ENCODE data around the gene SNX21. TPM values are rescaled to one million over a fixed set of nuclear protein-coding genes. Genes with fewer than 3 reads are reported as not detected.

The SNX21 gene
- total RNA-seq, 1 experiment from 2014 or later, result 9.8 TPM

DNA sequence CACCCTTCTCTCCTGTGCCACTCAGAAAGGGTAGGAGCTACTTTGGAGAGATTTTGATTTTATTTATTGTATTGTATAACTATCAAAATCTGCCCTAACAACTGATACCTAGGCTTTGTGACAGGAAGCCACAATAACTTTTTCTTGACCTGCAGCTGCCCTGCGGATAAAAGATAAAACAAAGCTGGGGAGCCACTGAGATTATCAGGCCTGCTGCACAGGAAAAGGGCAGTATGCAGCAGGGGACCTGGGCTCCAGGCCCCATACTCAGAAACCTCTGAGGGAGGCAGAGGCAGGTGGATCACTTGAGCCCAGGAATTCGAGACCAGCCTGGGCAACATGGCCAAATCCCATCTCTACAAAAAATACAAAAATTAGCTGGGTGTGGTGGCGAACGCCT is 980 bp upstream of the SNX21 start:
- POLR2A ChIA-PET (ENCODE audit: unreplicated experiment), result interaction anchor here (0.5 kb wide), 1 partner anchor 48 kb away, joined by 3 read pairs; the partner anchor contains the start of gene ZSWIM1

DNA sequence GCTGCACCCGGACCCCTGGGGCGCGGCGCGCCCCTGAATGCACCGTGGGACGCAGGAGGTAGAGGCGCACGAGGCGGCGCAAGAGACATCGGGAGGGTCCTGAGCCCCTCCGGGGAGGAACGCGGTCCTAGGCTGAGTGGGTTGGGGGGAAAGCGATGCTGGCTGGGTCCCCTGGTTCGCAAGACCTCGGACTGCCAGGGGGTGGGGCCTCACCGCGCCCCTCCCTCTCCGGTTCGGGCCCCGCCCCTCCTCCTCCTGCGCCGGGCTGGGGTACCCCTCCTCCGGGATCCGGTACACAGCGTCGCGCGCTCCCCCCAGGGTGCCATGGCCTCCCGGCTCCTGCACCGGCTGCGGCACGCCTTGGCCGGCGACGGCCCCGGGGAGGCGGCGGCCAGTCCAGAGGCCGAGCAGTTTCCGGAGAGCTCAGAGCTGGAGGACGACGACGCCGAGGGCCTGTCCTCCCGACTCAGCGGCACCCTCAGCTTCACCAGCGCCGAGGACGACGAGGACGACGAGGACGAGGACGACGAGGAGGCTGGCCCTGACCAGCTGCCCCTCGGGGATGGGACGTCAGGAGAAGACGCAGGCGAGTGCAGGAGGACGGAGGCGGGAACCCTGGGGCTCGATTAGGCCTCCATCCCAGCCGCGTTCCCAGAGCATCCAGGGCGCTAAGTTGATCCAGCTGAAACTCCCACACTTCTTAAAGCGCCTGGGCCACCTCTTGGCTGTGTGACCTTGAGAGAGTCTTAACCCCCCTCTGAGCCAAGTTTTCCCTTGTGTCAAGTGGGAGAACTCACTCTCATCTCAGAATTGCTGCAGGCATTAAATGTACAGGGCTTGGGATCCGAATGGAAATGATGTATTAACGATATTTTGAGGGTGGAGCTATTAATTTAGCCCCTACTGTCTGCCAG is 541 bp downstream of the SNX21 start:
- peaks cover 36% of the 10 kb centered on the region for H3F3A ChIP-seq (ENCODE audit: insufficient read depth, low read depth)
- TF ChIP-seq EZH2 (IDR thresholded peaks at IDR 0.05; ENCODE audit: low read depth), result no peak
- TF ChIP-seq, protein P1, sequence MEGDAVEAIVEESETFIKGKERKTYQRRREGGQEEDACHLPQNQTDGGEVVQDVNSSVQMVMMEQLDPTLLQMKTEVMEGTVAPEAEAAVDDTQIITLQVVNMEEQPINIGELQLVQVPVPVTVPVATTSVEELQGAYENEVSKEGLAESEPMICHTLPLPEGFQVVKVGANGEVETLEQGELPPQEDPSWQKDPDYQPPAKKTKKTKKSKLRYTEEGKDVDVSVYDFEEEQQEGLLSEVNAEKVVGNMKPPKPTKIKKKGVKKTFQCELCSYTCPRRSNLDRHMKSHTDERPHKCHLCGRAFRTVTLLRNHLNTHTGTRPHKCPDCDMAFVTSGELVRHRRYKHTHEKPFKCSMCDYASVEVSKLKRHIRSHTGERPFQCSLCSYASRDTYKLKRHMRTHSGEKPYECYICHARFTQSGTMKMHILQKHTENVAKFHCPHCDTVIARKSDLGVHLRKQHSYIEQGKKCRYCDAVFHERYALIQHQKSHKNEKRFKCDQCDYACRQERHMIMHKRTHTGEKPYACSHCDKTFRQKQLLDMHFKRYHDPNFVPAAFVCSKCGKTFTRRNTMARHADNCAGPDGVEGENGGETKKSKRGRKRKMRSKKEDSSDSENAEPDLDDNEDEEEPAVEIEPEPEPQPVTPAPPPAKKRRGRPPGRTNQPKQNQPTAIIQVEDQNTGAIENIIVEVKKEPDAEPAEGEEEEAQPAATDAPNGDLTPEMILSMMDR (conservative IDR thresholded peaks at IDR 0.05), result no peak
- no peaks in the 10 kb centered on the region for H3K9me2 ChIP-seq (ENCODE audit: insufficient read depth)
- no peaks in the 10 kb centered on the region for H3K27me3 ChIP-seq (ENCODE audit: insufficient read depth, low read depth)
- no peaks in the 10 kb centered on the region for H3K79me2 ChIP-seq (ENCODE audit: low read depth)
- POLR2A ChIA-PET (ENCODE audit: unreplicated experiment), result interaction anchor here (0.6 to 0.7 kb wide), 3 partner anchors 19 to 187 kb away, joined by 3 read pairs; no protein-coding TSS in a partner anchor
- H3K4me1 ChIP-seq (replicated peaks; ENCODE audit: insufficient read depth), result peaks cover 18% of the 10 kb centered on the region
- intact Hi-C loops (cut with micrococcal nuclease; ENCODE audit: unreplicated experiment), result no loop called here
- H3K4me2 ChIP-seq, result peak overlapping the region; percentile 75
- H3K4me3 ChIP-seq, result peak overlapping the region; percentile 62
- no peaks in the 10 kb centered on the region for H3K36me3 ChIP-seq (ENCODE audit: low read depth)
- peak; percentile 30 to 71 for DNase-seq
- H4K20me1 ChIP-seq (ENCODE audit: insufficient read depth), result no peaks in the 10 kb centered on the region
- no TSS peak for BruUV-seq (replicated peaks)
- CTCF ChIA-PET, result no interaction called here
- H3K27ac ChIP-seq, result no peak overlapping the region
- H3K9me3 ChIP-seq (ENCODE audit: insufficient read depth, low read depth), result no peaks in the 10 kb centered on the region
- H2AFZ ChIP-seq, result peak overlapping the region; percentile 77

More for the DNA sequence above, 980 bp upstream of the SNX21 start:
- Histone ChIP-seq H3K36me3 (ENCODE audit: low read depth) (no peaks in the 10 kb centered on the region), H3K4me1 (replicated peaks; ENCODE audit: insufficient read depth) (peaks cover 18% of the 10 kb centered on the region), H3K4me2 (peak overlapping the region; percentile 75), H4K20me1 (ENCODE audit: insufficient read depth) (no peaks in the 10 kb centered on the region), H3K9me3 (ENCODE audit: insufficient read depth, low read depth) (no peaks in the 10 kb centered on the region), H3K79me2 (ENCODE audit: low read depth) (no peaks in the 10 kb centered on the region), H3K27me3 (ENCODE audit: insufficient read depth, low read depth) (no peaks in the 10 kb centered on the region), H3K27ac (no peak overlapping the region), H3K9me2 (ENCODE audit: insufficient read depth) (no peaks in the 10 kb centered on the region), H2AFZ (peak overlapping the region; percentile 77; the same call in 1 of the 2 replicates), H3F3A (ENCODE audit: insufficient read depth, low read depth) (peaks cover 31% of the 10 kb centered on the region), H3K4me3 (no peak overlapping the region; the same call in 1 of the 2 replicates)
- TF ChIP-seq, protein P1 (conservative IDR thresholded peaks at IDR 0.05), result no peak
- no peak for TF ChIP-seq EZH2 (IDR thresholded peaks at IDR 0.05; ENCODE audit: low read depth)
- no peak for DNase-seq
- BruUV-seq (replicated peaks), result no TSS peak
- CTCF ChIA-PET, result interaction anchor here (0.6 kb wide), 1 partner anchor 38 kb away, joined by 3 read pairs; no protein-coding TSS in a partner anchor
- intact Hi-C loops (cut with micrococcal nuclease; ENCODE audit: unreplicated experiment), result no loop called here

DNA sequence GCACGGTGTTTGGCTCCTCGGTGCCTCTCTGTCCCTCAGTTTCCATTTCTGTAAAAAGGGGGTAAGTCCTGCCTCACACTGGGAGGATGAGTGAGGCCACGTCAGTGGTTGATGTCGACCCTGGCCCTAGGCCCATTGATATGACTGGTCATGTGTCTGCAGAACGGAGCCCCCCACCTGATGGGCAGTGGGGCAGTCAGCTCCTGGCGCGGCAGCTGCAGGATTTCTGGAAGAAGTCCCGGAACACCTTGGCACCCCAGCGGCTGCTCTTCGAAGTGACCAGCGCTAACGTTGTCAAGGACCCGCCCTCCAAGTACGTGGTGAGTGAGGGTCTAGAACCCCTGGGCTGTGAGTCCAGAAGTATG is 1.2 kb downstream of the SNX21 start:
- POLR2A ChIA-PET (ENCODE audit: unreplicated experiment), result no interaction called here
- intact Hi-C loops (cut with micrococcal nuclease; ENCODE audit: unreplicated experiment), result no loop called here
- TSS peak; percentile 29 for BruUV-seq (replicated peaks)

More for the DNA sequence above, 1.2 kb downstream of the SNX21 start:
- peaks cover 36% of the 10 kb centered on the region for H3F3A ChIP-seq (ENCODE audit: insufficient read depth, low read depth)
- H4K20me1 ChIP-seq (ENCODE audit: insufficient read depth), result no peaks in the 10 kb centered on the region
- TF ChIP-seq, protein P1 (conservative IDR thresholded peaks at IDR 0.05), result no peak
- no peak for TF ChIP-seq EZH2 (IDR thresholded peaks at IDR 0.05; ENCODE audit: low read depth)
- CTCF ChIA-PET, result no interaction called here
- no peaks in the 10 kb centered on the region for H3K79me2 ChIP-seq (ENCODE audit: low read depth)
- H3K36me3 ChIP-seq (ENCODE audit: low read depth), result no peaks in the 10 kb centered on the region
- peaks cover 18% of the 10 kb centered on the region for H3K4me1 ChIP-seq (replicated peaks; ENCODE audit: insufficient read depth)
- no peaks in the 10 kb centered on the region for H3K27me3 ChIP-seq (ENCODE audit: insufficient read depth, low read depth)
- H3K4me2 ChIP-seq, result peak overlapping the region; percentile 11
- H3K4me3 ChIP-seq, result no peak overlapping the region; the same call in 1 of the 2 replicates
- no peak overlapping the region for H2AFZ ChIP-seq
- H3K9me2 ChIP-seq (ENCODE audit: insufficient read depth), result no peaks in the 10 kb centered on the region
- DNase-seq, result no peak
- H3K9me3 ChIP-seq (ENCODE audit: insufficient read depth, low read depth), result no peaks in the 10 kb centered on the region
- no peak overlapping the region for H3K27ac ChIP-seq

Measured in PC-9 (cell line).